ENCODE data around the gene LRP2.

The LRP2 gene

GRCh38 chr2:169178364-169178763 is 184.0 kb downstream of the LRP2 start:
- Histone ChIP-seq H3K36me3 (no peaks in the 10 kb centered on the region), H3K4me3 (no peak overlapping the region), H3K27ac (no peak overlapping the region), H3K9ac (no peak overlapping the region), H3K27me3 (no peaks in the 10 kb centered on the region), H3K9me3 (replicated peaks in 1 of 11) (no peaks in the 10 kb centered on the region; a peak in 1 of 22 replicates), H3K4me2 (no peak overlapping the region), H3K4me1 (peaks cover 0 to 7% (median 2%) of the 10 kb centered on the region in 10 experiments; a peak in 5 of 20 replicates), H4K20me1 (no peaks in the 10 kb centered on the region)
- TF ChIP-seq Cebpa-rat (IDR thresholded peaks at IDR 0.05): no peak

- H3K9ac ChIP-seq: no peak overlapping the region
- no peaks in the 10 kb centered on the region for H3K4me1 ChIP-seq
- no peaks in the 10 kb centered on the region for H3K27me3 ChIP-seq
Measured at GRCh38 chr2:169175112-169175511, 187.2 kb downstream of the LRP2 start.

GRCh38 chr2:169173876-169174275 is 188.5 kb downstream of the LRP2 start:
- H3K4me2 ChIP-seq: no peak overlapping the region
- H3K4me1 ChIP-seq: no peaks in the 10 kb centered on the region
- no peak overlapping the region for H3K4me3 ChIP-seq
- no peaks in the 10 kb centered on the region for H3K27me3 ChIP-seq
- H3K36me3 ChIP-seq: no peaks in the 10 kb centered on the region
- H3K9ac ChIP-seq: no peak overlapping the region
- H3K27ac ChIP-seq: no peak overlapping the region
- no peaks in the 10 kb centered on the region for H3K9me3 ChIP-seq (replicated peaks in 1 of 11)
- no peak for TF ChIP-seq Cebpa-rat (IDR thresholded peaks at IDR 0.05)
- no peaks in the 10 kb centered on the region for H4K20me1 ChIP-seq

More at GRCh38 chr2:169175112-169175511, 187.2 kb downstream of the LRP2 start:
- Histone ChIP-seq H3K27ac (no peak overlapping the region), H3K4me3 (no peak overlapping the region), H3K4me2 (no peak overlapping the region), H4K20me1 (no peaks in the 10 kb centered on the region), H3K36me3 (no peaks in the 10 kb centered on the region), H3K9me3 (replicated peaks in 1 of 11) (no peaks in the 10 kb centered on the region)
- no peak for TF ChIP-seq Cebpa-rat (IDR thresholded peaks at IDR 0.05)

- H3K4me2 ChIP-seq: no peak overlapping the region
- no peak overlapping the region for H3K9ac ChIP-seq
- no peak overlapping the region for H3K27ac ChIP-seq
- TF ChIP-seq Cebpa-rat (IDR thresholded peaks at IDR 0.05): no peak
- H4K20me1 ChIP-seq: no peaks in the 10 kb centered on the region
- no peaks in the 10 kb centered on the region for H3K4me1 ChIP-seq
- H3K27me3 ChIP-seq: no peaks in the 10 kb centered on the region
- no peaks in the 10 kb centered on the region for H3K36me3 ChIP-seq
- H3K4me3 ChIP-seq: no peak overlapping the region
- no peaks in the 10 kb centered on the region for H3K9me3 ChIP-seq (replicated peaks in 1 of 11)
Measured at GRCh38 chr2:169172914-169173313, 189.4 kb downstream of the LRP2 start.

- H3K27ac ChIP-seq: no peak overlapping the region
- H3K4me1 ChIP-seq: no peaks in the 10 kb centered on the region
- H3K4me2 ChIP-seq: no peak overlapping the region
- H3K27me3 ChIP-seq: no peaks in the 10 kb centered on the region
- H4K20me1 ChIP-seq: no peaks in the 10 kb centered on the region
- H3K36me3 ChIP-seq: no peaks in the 10 kb centered on the region
- no peak for TF ChIP-seq Cebpa-rat (IDR thresholded peaks at IDR 0.05)
- no peak overlapping the region for H3K9ac ChIP-seq
- H3K9me3 ChIP-seq (replicated peaks in 1 of 11): no peaks in the 10 kb centered on the region
- no peak overlapping the region for H3K4me3 ChIP-seq
Measured at GRCh38 chr2:169172151-169172735, 190.1 kb downstream of the LRP2 start.

GRCh38 chr2:169165791-169166190 is 196.5 kb downstream of the LRP2 start:
- Histone ChIP-seq H3K27ac (no peak overlapping the region), H3K27me3 (no peaks in the 10 kb centered on the region), H3K4me3 (no peak overlapping the region), H4K20me1 (no peaks in the 10 kb centered on the region), H3K4me2 (no peak overlapping the region), H3K4me1 (no peaks in the 10 kb centered on the region), H3K36me3 (no peaks in the 10 kb centered on the region), H3K9ac (no peak overlapping the region), H3K9me3 (replicated peaks in 1 of 11) (no peaks in the 10 kb centered on the region)
- TF ChIP-seq Cebpa-rat (IDR thresholded peaks at IDR 0.05): no peak

GRCh38 chr2:169164311-169164710 is 198.0 kb downstream of the LRP2 start:
- no peaks in the 10 kb centered on the region for H3K9me3 ChIP-seq (replicated peaks in 1 of 11)
- no peak for TF ChIP-seq Cebpa-rat (IDR thresholded peaks at IDR 0.05)

GRCh38 chr2:169162613-169163012 is 199.7 kb downstream of the LRP2 start:
- no peak overlapping the region for H3K4me3 ChIP-seq
- H3K9ac ChIP-seq: no peak overlapping the region
- no peaks in the 10 kb centered on the region for H3K36me3 ChIP-seq
- no peaks in the 10 kb centered on the region for H4K20me1 ChIP-seq
- H3K4me1 ChIP-seq: peaks cover 0 to 6% (median 0%) of the 10 kb centered on the region in 10 experiments; a peak in 4 of 20 replicates
- H3K4me2 ChIP-seq: no peak overlapping the region
- TF ChIP-seq Cebpa-rat (IDR thresholded peaks at IDR 0.05): no peak
- no peak overlapping the region for H3K27ac ChIP-seq
- no peaks in the 10 kb centered on the region for H3K27me3 ChIP-seq
- no peaks in the 10 kb centered on the region for H3K9me3 ChIP-seq (replicated peaks in 1 of 11)

More at GRCh38 chr2:169164311-169164710, 198.0 kb downstream of the LRP2 start:
- no peak overlapping the region for H3K27ac ChIP-seq
- no peaks in the 10 kb centered on the region for H4K20me1 ChIP-seq
- H3K27me3 ChIP-seq: no peaks in the 10 kb centered on the region
- no peaks in the 10 kb centered on the region for H3K36me3 ChIP-seq
- no peak overlapping the region for H3K4me2 ChIP-seq
- no peak overlapping the region for H3K9ac ChIP-seq
- H3K4me1 ChIP-seq: peaks cover 0 to 6% (median 0%) of the 10 kb centered on the region in 10 experiments; a peak in 4 of 20 replicates
- no peak overlapping the region for H3K4me3 ChIP-seq

- Histone ChIP-seq H3K9ac (no peak overlapping the region), H3K9me3 (replicated peaks in 1 of 11) (no peaks in the 10 kb centered on the region), H3K4me1 (peaks cover 0 to 6% (median 0%) of the 10 kb centered on the region in 10 experiments; a peak in 4 of 20 replicates), H3K4me2 (no peak overlapping the region), H4K20me1 (no peaks in the 10 kb centered on the region), H3K4me3 (no peak overlapping the region), H3K36me3 (no peaks in the 10 kb centered on the region), H3K27ac (no peak overlapping the region), H3K27me3 (no peaks in the 10 kb centered on the region)
- TF ChIP-seq Cebpa-rat (IDR thresholded peaks at IDR 0.05): no peak
Measured at GRCh38 chr2:169160926-169161481, 201.3 kb downstream of the LRP2 start.

- no peak overlapping the region for H3K4me3 ChIP-seq
- peak overlapping the region in 3 of 11 experiments; percentile 10 to 51 (median 46); a peak in 6 of 22 replicates for H3K4me2 ChIP-seq
- H3K36me3 ChIP-seq: no peaks in the 10 kb centered on the region
- H3K9me3 ChIP-seq (replicated peaks in 1 of 11): no peaks in the 10 kb centered on the region; a peak in 1 of 22 replicates
- no peak overlapping the region for H3K27ac ChIP-seq
- H4K20me1 ChIP-seq: no peaks in the 10 kb centered on the region
- H3K4me1 ChIP-seq: peaks cover 0 to 6% (median 0%) of the 10 kb centered on the region in 10 experiments; a peak in 4 of 20 replicates
- H3K9ac ChIP-seq: no peak overlapping the region
- TF ChIP-seq Cebpa-rat (IDR thresholded peaks at IDR 0.05): no peak
- no peaks in the 10 kb centered on the region for H3K27me3 ChIP-seq
Measured at GRCh38 chr2:169159686-169160085, 202.6 kb downstream of the LRP2 start.

Data from BLaER1 treated with 17β-estradiol and CSF1 and Interleukin-3, amounts not matched to agents 10 nM and 100 nM (cell line).